ENCODE measurements around the gene CELA2A. TPM values are rescaled to one million over a fixed set of nuclear protein-coding genes. Genes with fewer than 3 reads are reported as not detected.
"Not testable (repeated sequence)": the region's sequence is repeated elsewhere in the genome, so short reads cannot be mapped to it uniquely, and the experiment has no call there.

CELA2A gene
- total RNA-seq, 2 donors from 2014 or later: not detected

- ATAC-seq: no peak
- intact Hi-C loops (cut with DNase I): no loop called here
- no peak for DNase-seq
Observed at GRCh38 chr1:15440357-15440756, 16.2 kb upstream of the CELA2A start.

GRCh38 chr1:15441247-15441646, 15.3 kb upstream of the CELA2A start:
- ATAC-seq: no peak
- intact Hi-C loops (cut with DNase I): no loop called here

GRCh38 chr1:15442119-15442518, 14.4 kb upstream of the CELA2A start:
- DNase-seq: no peak
- intact Hi-C loops (cut with DNase I): no loop called here
- ATAC-seq: no peak

More at GRCh38 chr1:15441247-15441646, 15.3 kb upstream of the CELA2A start:
- DNase-seq: no peak

- no peak for ATAC-seq
- no peak for DNase-seq
- intact Hi-C loops (cut with DNase I): no loop called here
Observed at GRCh38 chr1:15442759-15443158, 13.8 kb upstream of the CELA2A start.

- DNase-seq (no peak), ATAC-seq (no peak)
- intact Hi-C loops (cut with DNase I): no loop called here
Observed at GRCh38 chr1:15443281-15443680, 13.3 kb upstream of the CELA2A start.

- no peak for DNase-seq
- intact Hi-C loops (cut with DNase I): no loop called here
- ATAC-seq: no peak
Observed at GRCh38 chr1:15444468-15445389, 11.8 kb upstream of the CELA2A start.

- ATAC-seq (no peak), DNase-seq (no peak)
- intact Hi-C loops (cut with DNase I): no loop called here
Observed at GRCh38 chr1:15445390-15446122, 11.0 kb upstream of the CELA2A start.

GRCh38 chr1:15446212-15446611, 10.3 kb upstream of the CELA2A start:
- intact Hi-C loops (cut with DNase I): no loop called here
- no peak for DNase-seq
- no peak for ATAC-seq

- intact Hi-C loops (cut with DNase I): no loop called here
- no peak for ATAC-seq
- DNase-seq: no peak
Observed at GRCh38 chr1:15448877-15449462, 7.6 kb upstream of the CELA2A start.

- intact Hi-C loops (cut with DNase I): no loop called here
- ATAC-seq: no peak
- no peak for DNase-seq
Observed at GRCh38 chr1:15449567-15449966, 7.0 kb upstream of the CELA2A start.

- no peak for ATAC-seq
- intact Hi-C loops (cut with DNase I): no loop called here
- DNase-seq: no peak
Observed at GRCh38 chr1:15451014-15451722, 5.4 kb upstream of the CELA2A start.

- intact Hi-C loops (cut with DNase I): no loop called here
- ATAC-seq (no peak), DNase-seq (no peak)
Observed at GRCh38 chr1:15452216-15452615, 4.3 kb upstream of the CELA2A start.

GRCh38 chr1:15452866-15453571, 3.5 kb upstream of the CELA2A start:
- no peak for ATAC-seq
- DNase-seq: no peak
- intact Hi-C loops (cut with DNase I): no loop called here

GRCh38 chr1:15453734-15454133, 2.8 kb upstream of the CELA2A start:
- DNase-seq (no peak), ATAC-seq (no peak)
- intact Hi-C loops (cut with DNase I): no loop called here

- intact Hi-C loops (cut with DNase I): no loop called here
- DNase-seq: no peak
- no peak for ATAC-seq
Observed at GRCh38 chr1:15454256-15454655, 2.3 kb upstream of the CELA2A start.

- intact Hi-C loops (cut with DNase I): no loop called here
- ATAC-seq (no peak), DNase-seq (no peak)
Observed at GRCh38 chr1:15455522-15455921, 1.0 kb upstream of the CELA2A start.

- DNase-seq (no peak), ATAC-seq (no peak)
- intact Hi-C loops (cut with DNase I): no loop called here
Observed at GRCh38 chr1:15457585-15457984, 1.1 kb downstream of the CELA2A start.

GRCh38 chr1:15458388-15458787, 1.9 kb downstream of the CELA2A start:
- DNase-seq; ATAC-seq; intact Hi-C loops (cut with DNase I): not testable (repeated sequence)
